Measurements from ENCODE around the gene KIRREL1.

The KIRREL1 gene

DNA sequence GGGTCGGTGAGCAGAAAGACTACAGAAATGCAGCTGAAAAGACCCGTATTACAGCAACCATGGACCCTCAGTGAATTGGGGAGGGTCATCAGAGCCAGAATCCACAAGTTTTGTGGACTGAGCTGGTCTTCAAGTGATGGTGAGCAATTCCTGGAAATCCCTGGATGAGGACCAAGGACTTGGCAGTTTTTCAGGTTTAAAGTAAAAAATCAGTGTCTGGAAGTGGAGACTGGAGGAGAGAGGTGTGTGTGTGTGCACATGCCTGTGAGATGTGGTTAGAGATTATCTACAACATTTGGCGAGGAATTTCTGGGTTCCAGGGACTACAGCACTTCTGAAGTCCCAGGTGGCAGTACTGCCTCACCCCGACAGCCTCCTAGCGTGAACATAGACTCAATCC lies 56.4 kb downstream of the KIRREL1 start:
- Histone ChIP-seq H3K27me3 (ENCODE audit: control insufficient read depth in 1 of 2, insufficient read depth in 2 of 2, low read length in 2 of 2) (no peaks in the 10 kb centered on the region), H3K4me1 (ENCODE audit: control insufficient read depth, insufficient read depth, low read length) (peaks cover 27% of the 10 kb centered on the region), H3K36me3 (ENCODE audit: control insufficient read depth in 2 of 2, insufficient read depth in 2 of 2, low read length in 2 of 2) (peaks cover 2 to 4% of the 10 kb centered on the region in 2 donors), H3K9me3 (ENCODE audit: control insufficient read depth in 2 of 2, low read length in 2 of 2) (no peaks in the 10 kb centered on the region), H3K4me3 (ENCODE audit: low read length in 2 of 2) (no peak overlapping the region), H3K9ac (ENCODE audit: low read length in 2 of 2) (no peak overlapping the region), H3K27ac (ENCODE audit: low read length) (no peak overlapping the region)

DNA sequence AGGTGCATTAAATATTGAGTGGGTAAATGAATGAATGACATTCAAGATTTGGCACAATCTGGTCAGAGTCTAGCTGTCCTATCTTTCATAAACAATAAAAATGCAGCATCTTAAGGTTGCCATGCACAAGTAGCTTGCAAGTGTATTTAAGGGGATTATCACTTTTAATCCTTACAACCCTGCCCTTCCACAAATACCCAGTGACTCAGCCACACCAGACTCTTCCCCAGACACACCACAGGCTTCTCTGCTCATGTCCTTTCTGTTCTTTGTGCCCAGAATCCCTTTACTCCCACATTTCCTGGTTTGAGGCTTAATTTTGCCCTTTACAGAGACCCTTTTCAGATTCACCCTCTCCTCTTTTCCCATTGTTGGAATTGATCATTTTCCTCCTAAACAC lies 59.8 kb downstream of the KIRREL1 start:
- Histone ChIP-seq H3K4me1 (ENCODE audit: control insufficient read depth, insufficient read depth, low read length) (peaks cover 28% of the 10 kb centered on the region), H3K9me3 (ENCODE audit: control insufficient read depth in 2 of 2, low read length in 2 of 2) (no peaks in the 10 kb centered on the region), H3K27ac (ENCODE audit: low read length) (no peak overlapping the region), H3K27me3 (ENCODE audit: control insufficient read depth in 1 of 2, insufficient read depth in 2 of 2, low read length in 2 of 2) (no peaks in the 10 kb centered on the region), H3K4me3 (ENCODE audit: low read length in 2 of 2) (no peak overlapping the region), H3K36me3 (ENCODE audit: control insufficient read depth in 2 of 2, insufficient read depth in 2 of 2, low read length in 2 of 2) (peaks cover 2 to 4% of the 10 kb centered on the region in 2 donors), H3K9ac (ENCODE audit: low read length in 2 of 2) (no peak overlapping the region)

DNA sequence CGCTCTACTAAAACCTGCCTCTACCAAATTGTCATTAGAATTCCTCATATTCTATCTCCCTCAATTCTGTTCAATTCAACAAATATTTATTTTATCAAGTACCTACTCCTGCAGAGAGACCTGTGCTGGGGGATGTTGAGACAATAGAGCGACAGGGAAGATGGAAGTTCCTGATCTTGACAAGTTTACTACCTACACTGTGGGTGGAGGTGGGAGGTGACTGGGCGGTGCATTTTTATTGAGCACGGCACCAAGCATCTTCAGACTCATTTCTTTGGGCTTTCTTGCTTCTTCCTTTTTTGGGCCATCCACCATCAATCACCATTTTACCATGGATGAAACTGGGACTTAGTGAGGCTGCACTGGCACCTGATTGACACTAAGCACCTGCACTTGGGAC lies 61.3 kb downstream of the KIRREL1 start:
- no peak overlapping the region for H3K9ac ChIP-seq (ENCODE audit: low read length in 2 of 2)

DNA sequence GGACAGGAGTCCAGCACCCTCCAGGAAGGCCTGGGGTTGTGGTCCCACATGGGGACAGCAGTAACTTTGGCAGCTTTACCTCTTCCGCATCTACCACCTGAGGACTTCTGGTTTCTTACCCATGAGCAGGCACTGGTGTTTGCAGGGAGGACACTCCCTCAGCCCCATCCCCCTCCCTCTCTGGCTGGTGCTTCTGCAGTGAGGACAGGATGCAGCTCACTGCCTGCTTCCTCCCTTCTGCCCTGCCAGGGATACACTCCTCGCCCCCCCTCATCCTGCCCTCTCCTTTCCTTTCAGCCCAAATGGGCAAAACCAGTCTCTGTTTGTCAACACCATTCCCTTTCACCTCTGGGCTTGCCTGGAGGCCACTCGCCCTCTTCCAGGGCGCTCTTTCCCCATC lies 62.4 kb downstream of the KIRREL1 start:
- H3K27me3 ChIP-seq (ENCODE audit: control insufficient read depth in 1 of 2, insufficient read depth in 2 of 2, low read length in 2 of 2) = no peaks in the 10 kb centered on the region
- no peak overlapping the region for H3K9ac ChIP-seq (ENCODE audit: low read length in 2 of 2)
- H3K36me3 ChIP-seq (ENCODE audit: control insufficient read depth in 2 of 2, insufficient read depth in 2 of 2, low read length in 2 of 2) = peaks cover 2 to 4% of the 10 kb centered on the region in 2 donors
- peaks cover 25% of the 10 kb centered on the region for H3K4me1 ChIP-seq (ENCODE audit: control insufficient read depth, insufficient read depth, low read length)
- no peaks in the 10 kb centered on the region for H3K9me3 ChIP-seq (ENCODE audit: control insufficient read depth in 2 of 2, low read length in 2 of 2)
- H3K27ac ChIP-seq (ENCODE audit: low read length) = no peak overlapping the region
- no peak overlapping the region for H3K4me3 ChIP-seq (ENCODE audit: low read length in 2 of 2)

More for the DNA sequence above, 61.3 kb downstream of the KIRREL1 start:
- H3K27me3 ChIP-seq (ENCODE audit: control insufficient read depth in 1 of 2, insufficient read depth in 2 of 2, low read length in 2 of 2) = no peaks in the 10 kb centered on the region
- H3K36me3 ChIP-seq (ENCODE audit: control insufficient read depth in 2 of 2, insufficient read depth in 2 of 2, low read length in 2 of 2) = peaks cover 2 to 4% of the 10 kb centered on the region in 2 donors
- H3K27ac ChIP-seq (ENCODE audit: low read length) = no peak overlapping the region
- H3K4me1 ChIP-seq (ENCODE audit: control insufficient read depth, insufficient read depth, low read length) = peaks cover 27% of the 10 kb centered on the region
- H3K4me3 ChIP-seq (ENCODE audit: low read length in 2 of 2) = no peak overlapping the region
- no peaks in the 10 kb centered on the region for H3K9me3 ChIP-seq (ENCODE audit: control insufficient read depth in 2 of 2, low read length in 2 of 2)

DNA sequence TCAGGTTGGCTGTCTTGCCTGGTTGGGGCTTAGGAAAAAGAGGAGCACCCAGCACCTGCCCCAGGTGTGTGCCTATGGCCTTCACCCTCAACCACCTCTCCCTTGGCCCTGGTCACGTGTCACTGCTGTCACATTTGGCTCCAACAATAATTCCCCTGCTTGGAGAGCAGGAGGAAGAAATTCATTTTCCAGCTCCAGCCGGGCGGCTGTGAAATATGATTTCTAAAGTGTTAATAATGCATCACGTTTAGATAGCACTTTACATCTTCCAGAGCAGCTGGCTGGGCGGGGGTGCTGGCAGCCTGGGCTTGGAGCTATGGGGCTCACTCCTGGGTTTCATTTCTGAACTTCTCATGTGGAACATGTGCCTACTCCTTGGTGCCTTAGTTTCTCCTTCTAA lies 63.1 kb downstream of the KIRREL1 start:
- H3K27me3 ChIP-seq (ENCODE audit: control insufficient read depth in 1 of 2, insufficient read depth in 2 of 2, low read length in 2 of 2) = no peaks in the 10 kb centered on the region
- H3K9ac ChIP-seq (ENCODE audit: low read length in 2 of 2) = no peak overlapping the region
- no peak overlapping the region for H3K4me3 ChIP-seq (ENCODE audit: low read length in 2 of 2)
- H3K4me1 ChIP-seq (ENCODE audit: control insufficient read depth, insufficient read depth, low read length) = peaks cover 25% of the 10 kb centered on the region
- no peaks in the 10 kb centered on the region for H3K9me3 ChIP-seq (ENCODE audit: control insufficient read depth in 2 of 2, low read length in 2 of 2)
- no peak overlapping the region for H3K27ac ChIP-seq (ENCODE audit: low read length)
- peaks cover 2% of the 10 kb centered on the region in 2 donors for H3K36me3 ChIP-seq (ENCODE audit: control insufficient read depth in 2 of 2, insufficient read depth in 2 of 2, low read length in 2 of 2)

DNA sequence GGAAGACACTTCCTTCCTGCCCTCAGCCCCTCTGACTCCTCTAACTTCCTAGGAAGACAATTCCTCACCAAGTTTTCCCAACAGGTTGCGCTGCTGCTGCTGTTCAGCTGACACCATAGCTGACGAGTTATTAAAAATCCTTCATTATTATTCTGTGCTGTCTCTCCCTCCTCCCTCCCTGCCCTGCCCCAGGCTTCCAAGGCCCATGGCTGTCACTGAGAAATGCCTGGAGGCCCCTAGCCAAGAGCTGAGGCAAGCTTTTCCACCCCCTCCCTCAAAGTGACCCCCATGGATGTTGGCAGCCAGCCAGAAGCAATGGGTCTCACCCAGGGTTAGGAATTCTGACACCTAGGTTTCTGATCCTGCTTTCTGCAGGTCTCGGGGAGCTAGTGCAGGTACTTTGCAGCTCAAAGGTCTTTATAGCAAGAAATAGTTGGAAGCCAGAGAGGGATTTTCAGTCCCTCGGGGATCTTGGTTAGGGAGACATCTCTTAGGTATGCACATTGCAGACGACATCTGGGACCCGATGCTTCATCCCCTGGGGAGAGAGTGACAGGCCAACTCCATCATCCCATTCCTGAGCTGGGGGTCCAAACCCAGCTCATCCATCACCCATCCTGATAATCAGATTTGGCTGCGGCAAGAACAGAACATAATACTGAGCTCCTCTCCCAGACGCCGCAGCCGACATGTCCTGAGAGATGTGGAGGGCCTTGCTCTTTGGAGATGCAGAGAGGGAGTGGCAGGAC lies 65.0 kb downstream of the KIRREL1 start:
- Histone ChIP-seq H3K9ac (ENCODE audit: low read length in 2 of 2) (no peak overlapping the region), H3K4me3 (ENCODE audit: low read length in 2 of 2) (no peak overlapping the region), H3K4me1 (ENCODE audit: control insufficient read depth, insufficient read depth, low read length) (peaks cover 25% of the 10 kb centered on the region), H3K27me3 (ENCODE audit: control insufficient read depth in 1 of 2, insufficient read depth in 2 of 2, low read length in 2 of 2) (no peaks in the 10 kb centered on the region), H3K36me3 (ENCODE audit: control insufficient read depth in 2 of 2, insufficient read depth in 2 of 2, low read length in 2 of 2) (peaks cover 2% of the 10 kb centered on the region in 2 donors), H3K9me3 (ENCODE audit: control insufficient read depth in 2 of 2, low read length in 2 of 2) (no peaks in the 10 kb centered on the region), H3K27ac (ENCODE audit: low read length) (no peak overlapping the region)

DNA sequence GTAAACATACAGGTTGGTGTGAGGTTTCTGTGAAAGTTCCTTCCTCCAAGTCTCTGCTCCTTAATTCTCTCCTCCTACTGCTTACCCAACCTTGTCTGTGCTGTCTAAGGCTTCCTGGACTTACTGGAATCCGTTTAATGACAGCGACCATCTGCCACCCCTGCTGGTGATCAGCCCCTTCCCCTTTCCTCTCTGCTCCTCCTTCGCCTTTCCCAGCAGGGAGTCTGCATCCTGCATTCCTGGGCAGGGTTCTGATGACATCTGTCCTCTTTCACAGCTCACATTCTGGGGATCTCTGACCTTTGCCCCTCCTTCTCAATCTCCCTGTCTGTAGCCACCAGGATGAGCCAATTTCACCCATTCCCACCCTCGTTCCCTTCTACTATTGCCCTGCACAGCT lies 66.5 kb downstream of the KIRREL1 start:
- H3K27me3 ChIP-seq (ENCODE audit: control insufficient read depth in 1 of 2, insufficient read depth in 2 of 2, low read length in 2 of 2) = no peaks in the 10 kb centered on the region
- peak overlapping the region in 1 of 2 donors; percentile 13 for H3K9ac ChIP-seq (ENCODE audit: low read length in 2 of 2)
- peaks cover 21% of the 10 kb centered on the region for H3K4me1 ChIP-seq (ENCODE audit: control insufficient read depth, insufficient read depth, low read length)
- H3K4me3 ChIP-seq (ENCODE audit: low read length in 2 of 2) = no peak overlapping the region
- no peaks in the 10 kb centered on the region for H3K36me3 ChIP-seq (ENCODE audit: control insufficient read depth in 2 of 2, insufficient read depth in 2 of 2, low read length in 2 of 2)
- H3K9me3 ChIP-seq (ENCODE audit: control insufficient read depth in 2 of 2, low read length in 2 of 2) = no peaks in the 10 kb centered on the region
- no peak overlapping the region for H3K27ac ChIP-seq (ENCODE audit: low read length)

DNA sequence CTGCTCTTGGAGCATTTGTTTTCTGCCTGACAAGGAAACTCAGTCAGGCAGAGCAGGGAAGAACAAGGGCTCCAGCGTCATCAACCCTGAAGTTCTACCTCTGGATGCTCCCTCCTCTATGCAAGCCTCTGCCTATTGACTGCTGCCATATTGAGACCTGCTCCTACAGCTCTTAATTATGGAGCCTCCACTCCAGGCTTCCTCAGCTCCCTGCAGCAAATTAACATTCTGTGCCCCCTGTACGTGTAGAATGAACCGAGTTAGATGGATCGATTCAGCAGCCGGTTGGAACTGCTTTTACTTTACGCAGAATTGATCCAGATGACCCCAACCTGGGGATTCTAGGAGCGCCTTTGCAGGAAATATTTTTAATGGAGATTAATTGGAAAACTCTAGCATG lies 68.7 kb downstream of the KIRREL1 start:
- Histone ChIP-seq H3K9ac (ENCODE audit: low read length in 2 of 2) (no peak overlapping the region), H3K4me1 (ENCODE audit: control insufficient read depth, insufficient read depth, low read length) (peaks cover 16% of the 10 kb centered on the region), H3K27me3 (ENCODE audit: control insufficient read depth in 1 of 2, insufficient read depth in 2 of 2, low read length in 2 of 2) (no peaks in the 10 kb centered on the region), H3K36me3 (ENCODE audit: control insufficient read depth in 2 of 2, insufficient read depth in 2 of 2, low read length in 2 of 2) (no peaks in the 10 kb centered on the region), H3K27ac (ENCODE audit: low read length) (no peak overlapping the region), H3K9me3 (ENCODE audit: control insufficient read depth in 2 of 2, low read length in 2 of 2) (no peaks in the 10 kb centered on the region), H3K4me3 (ENCODE audit: low read length in 2 of 2) (no peak overlapping the region)

DNA sequence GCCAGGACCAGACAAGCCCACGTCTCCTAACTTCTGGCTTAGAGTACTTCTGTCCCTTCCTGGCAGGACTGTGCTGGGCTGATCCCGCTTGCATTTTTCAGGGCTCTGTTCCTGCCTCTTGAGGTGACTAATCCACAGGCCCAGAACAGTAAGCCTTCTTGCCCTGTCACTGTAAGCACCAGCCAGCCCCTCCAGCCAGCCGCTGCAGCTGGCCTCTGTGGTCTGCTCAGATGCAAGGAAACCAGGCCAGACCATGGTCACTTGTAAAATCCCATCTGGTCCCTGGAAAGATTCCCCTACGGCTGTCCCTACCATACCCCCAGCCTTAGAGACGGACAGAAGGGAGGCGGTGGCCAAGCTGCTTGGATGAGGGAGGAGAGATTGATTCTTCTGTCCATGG lies 74.2 kb downstream of the KIRREL1 start:
- Histone ChIP-seq H3K36me3 (ENCODE audit: control insufficient read depth in 2 of 2, insufficient read depth in 2 of 2, low read length in 2 of 2) (no peaks in the 10 kb centered on the region), H3K27me3 (ENCODE audit: control insufficient read depth in 1 of 2, insufficient read depth in 2 of 2, low read length in 2 of 2) (no peaks in the 10 kb centered on the region), H3K9me3 (ENCODE audit: control insufficient read depth in 2 of 2, low read length in 2 of 2) (no peaks in the 10 kb centered on the region), H3K4me1 (ENCODE audit: control insufficient read depth, insufficient read depth, low read length) (peaks cover 36% of the 10 kb centered on the region), H3K4me3 (ENCODE audit: low read length in 2 of 2) (no peak overlapping the region), H3K27ac (ENCODE audit: low read length) (no peak overlapping the region), H3K9ac (ENCODE audit: low read length in 2 of 2) (no peak overlapping the region)

DNA sequence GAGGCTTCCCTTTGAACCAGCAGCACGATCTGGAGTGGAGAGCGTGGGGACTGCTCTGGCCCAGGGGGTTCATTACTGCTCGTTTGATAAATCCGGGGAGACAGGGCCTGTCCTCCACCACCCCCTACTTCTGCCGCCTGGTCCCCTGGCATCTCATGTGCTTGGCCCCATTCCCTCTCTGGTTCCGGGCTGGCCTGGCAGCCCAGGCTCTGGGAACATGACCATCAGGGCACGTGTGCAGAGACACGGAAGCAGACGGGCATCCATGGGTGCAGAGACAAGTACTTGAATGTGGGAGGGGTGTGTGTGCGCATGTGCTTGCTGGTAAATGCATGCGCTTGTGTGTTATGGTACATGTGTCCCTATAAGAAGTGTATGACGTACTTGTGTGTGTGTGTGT lies 75.5 kb downstream of the KIRREL1 start:
- no peak overlapping the region for H3K27ac ChIP-seq (ENCODE audit: low read length)
- H3K36me3 ChIP-seq (ENCODE audit: control insufficient read depth in 2 of 2, insufficient read depth in 2 of 2, low read length in 2 of 2) = peaks cover 0 to 5% of the 10 kb centered on the region in 2 donors
- H3K9me3 ChIP-seq (ENCODE audit: control insufficient read depth in 2 of 2, low read length in 2 of 2) = no peaks in the 10 kb centered on the region
- no peak overlapping the region for H3K4me3 ChIP-seq (ENCODE audit: low read length in 2 of 2)
- no peaks in the 10 kb centered on the region for H3K27me3 ChIP-seq (ENCODE audit: control insufficient read depth in 1 of 2, insufficient read depth in 2 of 2, low read length in 2 of 2)
- H3K4me1 ChIP-seq (ENCODE audit: control insufficient read depth, insufficient read depth, low read length) = peaks cover 36% of the 10 kb centered on the region
- no peak overlapping the region for H3K9ac ChIP-seq (ENCODE audit: low read length in 2 of 2)

DNA sequence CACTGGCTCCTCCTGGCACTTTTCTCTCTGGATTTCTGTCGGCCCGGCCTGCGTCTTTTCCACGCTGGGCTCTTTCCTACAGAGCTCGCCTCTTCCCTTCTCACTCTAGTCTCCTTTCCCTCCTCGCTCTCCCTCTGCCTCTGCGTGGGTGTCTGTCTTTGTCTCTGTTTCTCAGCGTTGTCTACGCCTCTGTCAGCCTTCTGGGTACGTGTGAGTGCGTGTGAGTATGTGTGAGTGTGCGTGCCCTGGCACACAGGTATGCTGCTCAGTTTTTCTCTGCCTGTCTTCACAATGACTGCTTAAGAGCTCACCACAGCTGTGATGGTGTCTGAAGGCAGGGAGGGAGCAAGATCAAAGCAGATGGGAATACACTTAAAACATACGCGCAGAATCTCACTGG lies 77.7 kb downstream of the KIRREL1 start:
- Histone ChIP-seq H3K9ac (ENCODE audit: low read length in 2 of 2) (peak overlapping the region in 1 of 2 donors; percentile 21), H3K36me3 (ENCODE audit: control insufficient read depth in 2 of 2, insufficient read depth in 2 of 2, low read length in 2 of 2) (peaks cover 0 to 5% of the 10 kb centered on the region in 2 donors), H3K4me3 (ENCODE audit: low read length in 2 of 2) (no peak overlapping the region), H3K27ac (ENCODE audit: low read length) (no peak overlapping the region), H3K4me1 (ENCODE audit: control insufficient read depth, insufficient read depth, low read length) (peaks cover 36% of the 10 kb centered on the region), H3K9me3 (ENCODE audit: control insufficient read depth in 2 of 2, low read length in 2 of 2) (no peaks in the 10 kb centered on the region), H3K27me3 (ENCODE audit: control insufficient read depth in 1 of 2, insufficient read depth in 2 of 2, low read length in 2 of 2) (no peaks in the 10 kb centered on the region)
